Stimulated activated CD8-positive, alpha-beta memory T cell treated with anti-CD3 and anti-CD28 coated beads, Interleukin-12 subunit alpha, Interleukin-12 subunit beta, amount 100 ng/mL, for 4 hours (primary cell): ENCODE measurements around the gene AIFM1.

Experiments used
- DNase-seq: peaks from one replicate; pipeline ENCODE4 v3.0.0-alpha.2; 2020; ENCODE audit warnings: low read depth

Gene AIFM1

GRCh38 chrX:130165703-130166502, at the start of gene AIFM1:
Gene AIFM1, minus strand, starts transcription at chrX:130165841. Its CDS starts 185 bp downstream, at chrX:130165656.
- peak; percentile 74 for DNase-seq

DNA sequence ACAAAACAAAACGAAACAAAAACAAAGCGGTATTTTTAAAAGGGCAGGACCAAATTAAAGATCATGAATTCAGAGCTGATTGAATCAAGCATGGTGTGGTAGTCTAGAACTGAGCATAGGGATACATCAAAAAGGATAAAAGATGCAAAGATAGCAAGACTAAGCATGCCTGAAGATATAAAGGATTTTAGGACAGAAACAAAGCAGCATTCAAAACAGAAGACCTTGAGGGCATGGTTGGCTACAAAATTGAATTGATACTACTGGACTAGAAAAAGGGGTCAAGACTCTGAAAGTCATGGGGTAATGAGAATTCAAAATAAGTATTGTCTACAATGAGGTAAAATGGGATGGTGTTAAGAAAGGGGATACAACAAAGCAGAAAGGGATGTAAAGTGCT, 47.7 kb upstream of the AIFM1 start:
- no peak for DNase-seq

DNA sequence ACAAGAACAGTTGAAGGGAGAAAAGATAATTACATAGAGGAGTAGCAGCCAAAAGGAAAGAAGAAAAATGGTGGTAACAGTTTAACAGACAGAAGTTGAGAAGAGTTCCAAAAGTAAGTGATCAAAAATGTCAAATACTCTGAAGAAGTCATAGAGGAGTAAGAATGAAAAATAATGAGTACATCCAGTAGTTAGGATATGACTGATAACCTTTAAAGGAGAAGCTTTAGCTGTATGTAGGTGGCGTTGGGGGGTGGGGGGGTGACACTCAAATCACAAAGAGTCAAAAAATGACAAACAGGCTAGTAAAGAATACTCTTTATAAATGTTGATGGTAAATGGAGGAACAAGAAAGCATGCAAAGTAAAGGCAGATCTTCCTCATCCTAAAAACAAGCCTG, 46.7 kb upstream of the AIFM1 start:
- no peak for DNase-seq

DNA sequence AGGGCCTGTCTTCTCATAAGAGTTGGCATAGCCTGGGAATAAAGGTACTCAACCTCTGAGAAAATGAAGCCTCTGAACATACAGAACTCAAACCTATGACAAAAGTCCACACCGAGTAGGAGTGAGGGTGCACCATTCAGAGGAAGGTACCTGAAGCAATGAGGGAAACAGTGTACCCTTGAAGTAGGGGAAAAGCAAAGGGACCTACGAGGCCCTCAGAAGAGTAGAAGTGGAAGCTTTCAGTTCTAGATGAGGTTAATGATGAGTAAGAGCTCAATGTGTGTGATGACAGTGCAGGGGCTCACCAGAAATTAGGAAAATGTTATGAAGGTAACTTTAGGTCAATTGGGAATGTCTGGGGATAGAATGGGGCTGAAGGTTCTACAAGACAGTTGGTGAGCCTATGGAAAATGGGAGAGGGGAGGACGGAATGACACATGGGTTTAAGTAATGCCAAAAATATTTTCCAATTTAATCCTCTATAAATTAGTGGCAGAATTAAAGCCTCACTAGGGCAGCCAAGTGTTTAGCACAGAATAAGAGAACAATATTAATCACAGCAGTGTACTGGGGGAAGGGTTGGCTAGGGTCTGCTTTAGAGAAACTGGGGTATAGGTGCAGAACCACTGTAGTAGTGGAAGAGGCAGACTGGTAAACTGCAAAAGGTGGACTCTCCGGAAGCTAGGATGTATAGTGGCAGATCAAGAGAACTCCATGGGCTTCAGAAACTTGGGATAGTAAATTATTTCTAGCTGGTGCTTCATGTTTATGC, 46.0 kb upstream of the AIFM1 start:
- DNase-seq = no peak

- no peak for DNase-seq
Observed at GRCh38 chrX:130204647-130205046, 39.0 kb upstream of the AIFM1 start.

DNA sequence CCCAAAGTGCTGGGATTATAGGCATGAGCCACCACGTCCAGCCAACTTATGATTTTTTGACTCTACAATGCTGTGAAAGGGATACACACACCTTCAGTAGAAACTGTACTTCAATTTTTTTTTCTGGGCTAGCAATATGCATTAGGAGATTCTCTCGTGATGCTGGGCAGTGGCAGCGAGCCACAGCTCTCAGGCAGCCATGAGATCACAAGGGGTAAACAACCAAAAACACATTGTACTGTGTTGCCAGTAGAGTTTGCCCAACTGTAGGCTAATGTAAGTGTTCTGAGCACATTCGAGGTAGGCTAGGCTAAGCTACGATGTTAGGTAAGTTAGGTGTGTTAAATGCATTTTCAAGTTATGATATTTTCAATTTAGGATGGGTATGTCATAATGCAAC, 31.8 kb upstream of the AIFM1 start:
- no peak for DNase-seq

- no peak for DNase-seq
Observed at GRCh38 chrX:130196466-130196865, 30.8 kb upstream of the AIFM1 start.

DNA sequence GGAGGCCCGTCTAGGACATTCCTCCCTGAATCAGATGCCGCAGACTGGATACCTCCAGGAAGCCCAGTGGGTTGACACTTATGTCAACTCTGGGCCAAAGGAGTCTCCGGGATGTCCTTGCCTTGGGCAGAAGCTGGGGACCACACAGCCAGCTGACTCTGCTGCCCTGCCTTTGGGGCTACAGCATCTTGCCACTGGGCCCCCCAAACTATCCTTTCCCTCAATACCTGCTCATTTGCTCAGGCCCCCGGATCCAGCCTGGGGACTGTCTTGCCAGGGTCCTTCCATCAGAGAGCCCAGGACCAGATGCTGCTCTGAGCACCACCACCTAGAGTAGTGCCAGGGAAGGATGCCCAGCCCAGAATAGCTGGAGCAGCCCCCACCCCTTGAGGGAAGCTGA, 25.2 kb upstream of the AIFM1 start:
- DNase-seq = no peak

- no peak for DNase-seq
Observed at GRCh38 chrX:130186651-130187050, 21.0 kb upstream of the AIFM1 start.

DNA sequence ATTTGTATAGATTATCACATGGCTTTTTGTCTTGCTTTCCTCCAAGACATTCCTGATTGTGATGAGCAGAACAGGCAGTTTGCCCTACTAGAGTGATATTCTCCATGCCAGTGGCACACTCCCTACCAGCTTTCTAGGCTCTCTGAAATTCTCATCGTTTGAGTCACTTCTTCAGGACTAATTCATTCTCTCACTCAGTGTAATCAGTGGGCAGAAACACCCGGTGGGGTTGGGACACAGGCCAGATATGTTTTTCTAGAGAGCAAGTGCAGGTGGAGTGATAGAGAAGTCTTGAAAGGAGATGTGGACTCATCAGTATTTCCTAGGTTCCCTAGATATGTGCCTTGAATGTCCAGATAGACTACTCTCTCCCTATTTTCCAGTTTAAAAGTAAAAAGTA, 19.2 kb upstream of the AIFM1 start:
- DNase-seq = no peak

- no peak for DNase-seq
Observed at GRCh38 chrX:130184168-130184567, 18.5 kb upstream of the AIFM1 start.

GRCh38 chrX:130179579-130180215, 14.1 kb upstream of the AIFM1 start:
- no peak for DNase-seq

DNA sequence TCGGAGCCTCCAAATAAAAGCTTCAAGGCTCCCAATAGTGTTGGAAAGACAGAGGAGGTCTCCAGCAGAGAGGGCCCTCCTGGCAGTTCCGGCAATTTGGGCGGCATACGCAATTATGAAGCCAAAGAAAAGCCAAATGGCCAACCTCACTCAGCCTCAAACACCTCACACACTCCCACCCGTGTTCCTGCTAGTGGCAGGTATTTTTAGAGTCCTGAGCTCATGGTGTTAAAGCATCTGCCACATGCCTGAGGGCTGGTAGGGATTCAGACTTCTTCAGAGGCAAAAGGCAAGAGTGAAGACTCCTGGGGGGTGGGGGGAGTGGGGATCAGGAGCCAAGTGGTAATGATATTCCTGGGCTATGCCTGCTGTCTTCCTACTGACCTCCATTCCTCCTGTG, 13.5 kb upstream of the AIFM1 start:
- DNase-seq = no peak

DNA sequence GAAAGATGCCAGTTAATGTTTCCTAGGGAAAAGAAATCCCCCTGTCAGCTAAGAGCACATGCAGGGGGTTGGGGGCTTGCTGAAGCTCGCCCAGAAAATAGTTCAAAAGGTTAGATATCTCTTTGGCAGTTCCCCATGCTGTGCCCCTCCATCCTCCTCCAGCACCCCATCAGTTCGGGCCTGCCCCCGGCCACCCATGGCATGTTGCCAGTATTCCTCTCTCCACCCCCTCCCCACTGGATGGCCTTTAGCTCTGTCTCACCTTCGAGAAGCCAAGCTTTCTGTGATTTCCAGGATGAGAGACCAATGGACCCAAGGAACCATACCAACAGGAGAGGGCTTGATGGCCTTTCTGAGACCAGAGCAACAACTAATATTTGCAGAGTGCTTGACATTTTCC, 11.3 kb upstream of the AIFM1 start:
- no peak for DNase-seq

GRCh38 chrX:130176354-130176776, 10.7 kb upstream of the AIFM1 start:
- DNase-seq = no peak

DNA sequence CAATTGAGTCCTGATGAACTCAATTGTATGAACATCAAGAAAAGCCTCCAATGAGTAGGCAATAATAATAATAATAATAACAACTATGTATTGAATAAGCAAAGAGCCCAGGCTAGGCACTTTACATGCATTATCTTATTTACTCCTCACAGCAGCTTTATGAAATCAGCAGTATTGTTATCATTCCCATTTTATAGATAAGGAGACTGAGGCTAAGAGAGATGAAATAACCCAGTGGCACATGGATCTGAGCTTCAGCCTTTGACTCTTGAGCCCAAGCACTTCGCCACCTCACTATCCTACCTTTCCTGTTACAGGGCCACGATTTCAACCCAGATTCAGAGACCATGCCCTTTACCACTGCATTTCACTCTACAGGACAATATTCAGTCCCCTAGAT, 9.3 kb upstream of the AIFM1 start:
- DNase-seq = no peak

- no peak for DNase-seq
Observed at GRCh38 chrX:130174045-130174704, 8.5 kb upstream of the AIFM1 start.

DNA sequence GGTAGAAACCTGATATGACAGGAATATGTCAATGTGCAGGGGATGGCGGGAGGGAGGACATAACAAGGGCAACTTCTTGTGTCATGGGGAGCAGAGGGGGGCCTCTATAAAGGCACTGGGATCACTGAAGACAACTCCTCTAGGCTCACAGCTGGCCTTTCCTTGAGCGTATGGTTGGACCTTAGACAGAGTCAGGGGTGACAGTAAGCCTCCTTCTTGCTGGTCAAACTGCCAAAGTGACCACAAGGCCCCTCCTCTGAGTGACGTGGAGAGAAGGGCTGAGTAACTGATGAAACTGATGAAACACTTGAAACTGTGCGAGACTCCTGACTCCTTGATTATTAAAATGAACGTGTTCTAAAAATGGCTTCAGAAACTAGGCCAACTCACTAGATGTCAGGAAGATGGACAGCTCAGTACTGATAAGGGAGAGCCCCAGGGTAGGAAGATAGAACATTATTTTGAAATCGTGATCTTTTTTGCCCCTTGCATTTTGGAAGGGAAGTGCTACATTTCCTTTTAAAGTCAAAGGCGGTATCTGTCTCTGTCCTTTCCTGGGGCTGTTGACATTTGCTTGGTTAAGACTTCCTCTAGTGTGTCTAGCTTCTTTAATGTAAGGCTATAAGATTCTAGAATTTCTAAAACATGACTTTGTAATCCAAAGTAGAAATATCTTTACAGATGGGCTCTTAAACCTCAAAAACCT, 7.7 kb upstream of the AIFM1 start:
- DNase-seq = no peak

GRCh38 chrX:130172127-130172845, 6.6 kb upstream of the AIFM1 start:
- DNase-seq = no peak

GRCh38 chrX:130171446-130172126, 5.9 kb upstream of the AIFM1 start, which contains the start of gene RAB33A:
Gene RAB33A, plus strand, starts transcription at chrX:130171962. Its CDS starts 101 bp downstream, at chrX:130172063.
- no peak for DNase-seq
